Subcutaneous adipose tissue (tissue), 4 donors: ENCODE measurements around the gene LBH. TPM values are rescaled to one million over a fixed set of nuclear protein-coding genes. Genes with fewer than 3 reads are reported as not detected.

ENCODE experiments used
- total RNA-seq, 4 donors: library from RNA; depleted of rRNA; stranded (reverse); fragments of >200 nt; gene quantifications; one replicate each; pipeline ENCODE4 v1.1.0, GENCODE V29; 2016
- TF ChIP-seq, protein P1 (sequence below): fragments of 450-650 bp; IDR thresholded peaks from one replicate; pipeline ENCODE4 v1.5.1; 2016; ENCODE audit warnings: low read depth, mild to moderate bottlenecking, control low read depth, antibody characterized with exemption, moderate library complexity

The LBH gene
- total RNA-seq, 4 donors from 2014 or later = 11.7 to 16.3 (median 12.5) TPM

DNA sequence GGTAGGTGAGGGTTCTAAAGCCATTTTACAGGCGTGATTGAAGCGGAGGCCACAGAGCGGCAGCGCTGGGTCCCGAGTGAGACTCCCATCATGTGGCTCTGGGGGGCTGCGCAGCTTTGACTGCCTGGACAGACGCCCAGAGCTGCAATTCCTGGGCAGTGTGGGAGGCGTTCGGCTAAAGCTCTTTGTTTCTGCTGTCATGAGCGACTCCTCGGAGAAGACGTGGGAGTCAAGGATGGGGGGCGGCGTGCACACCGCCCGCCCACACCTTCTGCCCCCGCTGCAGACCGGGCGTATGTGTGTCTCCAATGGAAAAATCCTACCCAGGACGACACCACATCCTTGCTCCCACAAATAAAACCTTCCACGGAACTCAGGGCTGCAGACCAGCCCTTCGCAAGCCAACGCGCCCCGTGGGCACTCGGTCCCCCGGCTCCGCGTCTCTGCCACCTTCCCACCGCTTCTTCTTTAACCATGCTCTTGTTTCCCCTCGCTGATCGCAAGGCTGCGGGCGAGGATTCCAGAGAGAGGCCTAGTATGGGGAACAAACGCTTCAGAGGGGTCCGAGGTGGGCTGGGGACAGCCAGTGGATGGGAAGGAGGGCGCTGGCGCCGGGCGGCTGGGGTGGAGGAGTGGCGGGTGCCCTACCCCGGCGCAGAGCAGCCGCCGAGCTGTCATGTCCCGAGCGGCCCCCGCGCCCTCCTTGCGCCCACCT is 680 bp upstream of the LBH start:
- TF ChIP-seq, protein P1, sequence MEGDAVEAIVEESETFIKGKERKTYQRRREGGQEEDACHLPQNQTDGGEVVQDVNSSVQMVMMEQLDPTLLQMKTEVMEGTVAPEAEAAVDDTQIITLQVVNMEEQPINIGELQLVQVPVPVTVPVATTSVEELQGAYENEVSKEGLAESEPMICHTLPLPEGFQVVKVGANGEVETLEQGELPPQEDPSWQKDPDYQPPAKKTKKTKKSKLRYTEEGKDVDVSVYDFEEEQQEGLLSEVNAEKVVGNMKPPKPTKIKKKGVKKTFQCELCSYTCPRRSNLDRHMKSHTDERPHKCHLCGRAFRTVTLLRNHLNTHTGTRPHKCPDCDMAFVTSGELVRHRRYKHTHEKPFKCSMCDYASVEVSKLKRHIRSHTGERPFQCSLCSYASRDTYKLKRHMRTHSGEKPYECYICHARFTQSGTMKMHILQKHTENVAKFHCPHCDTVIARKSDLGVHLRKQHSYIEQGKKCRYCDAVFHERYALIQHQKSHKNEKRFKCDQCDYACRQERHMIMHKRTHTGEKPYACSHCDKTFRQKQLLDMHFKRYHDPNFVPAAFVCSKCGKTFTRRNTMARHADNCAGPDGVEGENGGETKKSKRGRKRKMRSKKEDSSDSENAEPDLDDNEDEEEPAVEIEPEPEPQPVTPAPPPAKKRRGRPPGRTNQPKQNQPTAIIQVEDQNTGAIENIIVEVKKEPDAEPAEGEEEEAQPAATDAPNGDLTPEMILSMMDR = no peak

DNA sequence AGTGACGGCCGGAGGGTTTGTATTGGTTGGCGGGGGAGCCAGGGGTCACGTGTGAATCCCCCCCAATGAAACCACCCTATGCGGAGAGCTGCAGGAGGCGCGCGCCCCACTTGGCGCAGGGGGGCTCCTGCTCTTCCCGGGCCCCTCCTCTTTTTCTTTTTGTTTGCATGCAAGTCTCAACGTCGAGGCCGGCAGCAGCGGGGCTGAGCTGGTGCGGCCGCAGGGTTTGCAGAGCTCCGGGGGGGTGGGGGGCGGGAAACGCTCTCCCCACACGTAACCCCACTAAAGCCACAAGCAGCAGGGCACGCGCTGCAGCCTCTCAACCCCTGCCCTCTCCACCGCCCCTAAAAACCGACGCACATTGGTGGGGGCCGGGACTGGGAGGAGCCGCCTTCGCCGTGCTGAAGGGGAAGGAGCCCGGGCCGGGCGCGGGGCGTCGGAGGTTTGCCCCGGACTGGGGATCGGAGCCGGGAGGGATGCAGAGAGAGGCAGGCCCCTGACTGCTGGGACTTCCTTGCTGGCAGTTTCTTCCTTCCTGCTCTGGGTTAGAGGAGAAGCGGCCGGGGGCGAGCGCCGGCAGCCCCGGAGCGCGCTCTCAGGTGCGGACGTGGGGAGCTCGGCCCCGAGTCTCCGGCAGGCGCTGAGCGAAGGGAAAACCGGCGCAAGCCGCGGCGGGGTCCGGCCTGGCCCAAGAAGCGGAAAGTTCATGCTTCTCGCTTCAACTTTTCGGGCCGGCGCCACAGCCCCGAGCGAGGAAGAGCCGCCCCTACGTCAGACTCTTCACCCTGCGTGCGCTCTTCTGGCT is 864 bp downstream of the LBH start:
- TF ChIP-seq, protein P1 = no peak

DNA sequence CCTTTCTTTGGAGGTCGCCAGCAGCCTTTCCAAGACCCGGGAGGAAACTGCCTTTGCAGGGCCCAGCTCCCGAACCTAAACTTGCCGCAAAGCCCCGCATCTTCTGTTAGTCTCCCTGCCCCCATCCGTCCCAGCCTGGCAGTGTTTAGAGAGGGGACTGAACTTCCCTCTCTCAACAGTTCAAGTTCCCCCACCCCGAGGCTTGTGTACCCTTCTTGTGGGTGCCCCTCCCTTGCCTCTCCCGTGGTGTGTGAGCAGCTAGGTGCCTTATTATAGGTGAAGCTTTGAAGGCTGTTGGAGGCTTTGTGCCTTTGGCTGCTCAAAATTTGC is 1.4 kb downstream of the LBH start:
- TF ChIP-seq, protein P1 = no peak

DNA sequence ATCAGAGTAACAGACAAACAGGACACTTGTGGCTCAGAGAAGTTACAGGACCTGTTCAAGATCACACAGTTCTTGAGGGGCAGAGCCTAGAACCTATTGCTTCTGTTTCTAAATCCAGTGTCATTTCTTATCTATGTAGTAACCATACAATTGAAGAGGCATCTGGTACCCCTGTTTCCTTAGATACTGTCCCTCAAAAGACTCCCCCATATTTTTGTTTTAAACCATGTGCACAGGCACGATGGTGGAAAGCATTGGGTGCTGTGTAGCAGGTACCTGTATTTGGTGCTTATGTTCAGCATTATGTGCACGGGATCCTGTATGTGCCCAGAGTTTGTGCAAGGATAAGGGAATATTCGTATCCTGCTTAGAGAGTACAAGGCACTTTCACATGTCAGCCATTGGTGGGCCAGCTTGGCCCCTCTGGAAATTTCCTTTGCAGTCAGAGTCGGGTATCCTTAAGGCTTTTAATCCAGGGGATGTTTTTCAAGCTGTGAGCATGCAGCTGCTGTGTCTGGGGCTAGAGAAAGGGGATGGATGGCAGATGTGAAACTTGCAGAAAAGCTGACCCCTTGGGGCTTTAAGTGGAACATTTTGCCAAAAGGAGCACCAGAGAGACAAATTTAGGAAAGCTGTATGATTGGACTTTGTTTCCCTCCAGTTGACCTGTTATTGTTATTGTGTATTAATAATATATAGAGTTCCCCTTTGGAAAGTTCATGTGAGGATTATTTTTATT is 2.1 kb downstream of the LBH start:
- TF ChIP-seq, protein P1 = no peak

DNA sequence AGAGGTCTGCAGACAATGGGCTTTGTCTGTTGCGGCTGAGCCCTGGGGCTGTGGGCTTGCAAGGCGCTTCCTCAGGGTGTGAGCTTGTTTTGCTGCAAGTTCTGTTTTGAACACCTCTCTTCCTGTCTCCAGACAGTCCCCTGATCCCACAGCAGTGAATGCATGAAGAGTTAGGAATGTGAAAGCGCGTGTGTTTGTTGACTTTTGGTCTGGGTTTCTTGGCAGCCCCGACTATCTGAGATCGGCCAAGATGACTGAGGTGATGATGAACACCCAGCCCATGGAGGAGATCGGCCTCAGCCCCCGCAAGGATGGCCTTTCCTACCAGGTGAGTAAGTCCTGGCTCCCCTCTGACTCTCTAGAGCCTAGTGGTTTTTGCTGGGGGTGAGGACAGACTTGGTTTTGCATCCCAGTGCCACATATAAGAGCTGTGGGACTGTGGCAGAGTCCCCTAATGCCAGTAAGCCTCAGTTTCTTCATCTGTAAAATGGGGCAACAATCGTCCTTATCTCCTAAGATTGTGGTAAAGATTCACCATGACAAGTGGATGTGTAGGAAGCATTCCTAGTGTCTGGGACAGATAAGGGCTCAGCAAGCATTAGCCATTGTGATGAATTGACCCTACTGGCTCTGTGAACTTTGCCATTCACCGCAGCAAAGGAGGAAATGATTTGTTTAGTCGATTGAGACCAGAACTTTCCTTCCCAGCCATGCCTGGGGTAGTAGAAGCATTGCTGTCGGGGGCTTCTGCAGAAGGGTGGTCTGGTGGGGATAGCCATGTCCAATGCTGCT is 3.0 kb downstream of the LBH start:
- TF ChIP-seq, protein P1 = no peak

DNA sequence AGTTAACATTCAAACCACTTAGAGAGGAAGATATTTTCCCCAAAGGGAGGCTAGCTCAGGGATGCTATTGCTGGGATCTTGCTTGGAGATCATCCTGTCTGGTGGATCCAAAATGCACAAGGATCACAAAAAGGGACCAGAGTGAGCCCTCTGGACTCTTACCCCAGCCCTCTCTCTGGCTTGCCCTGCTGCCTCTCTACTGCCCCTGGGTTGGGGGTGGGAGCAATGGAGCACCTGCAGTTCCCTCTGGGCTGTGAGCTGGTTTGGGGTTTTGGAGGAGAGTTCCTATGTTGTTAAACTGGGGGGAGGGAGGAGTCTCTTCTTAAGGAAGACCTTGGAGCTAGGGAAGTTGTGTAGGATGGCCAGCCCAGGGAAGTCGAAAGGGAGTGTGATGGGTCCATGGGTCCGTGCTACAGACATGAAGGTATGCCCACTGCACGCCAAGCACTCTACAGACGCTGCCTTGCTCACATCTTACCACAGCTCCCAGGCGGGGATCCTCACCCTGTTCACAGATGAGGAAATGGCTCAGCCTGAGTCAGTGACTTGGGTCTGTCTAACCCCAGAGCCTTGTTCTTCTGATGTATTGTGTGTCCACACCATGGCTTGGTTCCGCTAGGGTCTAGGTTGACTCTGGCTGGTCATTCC is 3.8 kb downstream of the LBH start:
- TF ChIP-seq, protein P1 = no peak
